Skin epidermis (tissue), 12 donors: ENCODE data around the gene ARHGAP4.
A peak's percentile ranks its signal among the peaks of the same experiment; 100 is the strongest.

Experiments
- H3K27ac ChIP-seq, 21 experiments: fragments of 200-600 bp; sonication (generic) in 11 of 21; one replicate each; pipeline ENCODE4 v1.5.0; 2020; ENCODE audit warnings: mild to moderate bottlenecking in 3 of 21, inconsistent platforms in 2 of 21, moderate library complexity in 2 of 21
- H3K4me3 ChIP-seq, 7 experiments: fragments of 200-600 bp; sonication (generic) in 2 of 7; one replicate each; pipeline ENCODE4 v1.5.0; 2020; ENCODE audit warnings: inconsistent platforms in 2 of 7, mild to moderate bottlenecking in 2 of 7, moderate library complexity in 1 of 7

The ARHGAP4 gene

GRCh38 chrX:153925739-153926551, at the start of gene ARHGAP4:
Gene ARHGAP4 (minus strand): TSS chrX:153926264. CDS start chrX:153926202, 62 bp downstream.
- Histone ChIP-seq H3K27ac (peak within 1 kb of the TSS; percentile 31 to 99 (median 94)), H3K4me3 (peak within 1 kb of the TSS; percentile 31 to 51 (median 44))

- peak overlapping the region in 16 of 21 experiments; percentile 2 to 100 (median 96) for H3K27ac ChIP-seq
Observed at GRCh38 chrX:153974726-153975286, 48.7 kb upstream of the ARHGAP4 start.

GRCh38 chrX:153974003-153974725, 48.1 kb upstream of the ARHGAP4 start:
- peak overlapping the region in 19 of 21 experiments; percentile 13 to 100 (median 96) for H3K27ac ChIP-seq
- peak overlapping the region in 1 of 7 experiments; percentile 71 for H3K4me3 ChIP-seq

More at GRCh38 chrX:153974726-153975286, 48.7 kb upstream of the ARHGAP4 start:
- no peak overlapping the region for H3K4me3 ChIP-seq

GRCh38 chrX:153973127-153974002, 47.3 kb upstream of the ARHGAP4 start:
- Histone ChIP-seq H3K4me3 (peak overlapping the region; percentile 32 to 88 (median 59)), H3K27ac (peak overlapping the region in 20 of 21 experiments; percentile 67 to 100 (median 97))

- Histone ChIP-seq H3K27ac (peak within 1 kb of the TSS; percentile 94 to 100 (median 99)), H3K4me3 (peak within 1 kb of the TSS; percentile 47 to 88 (median 69))
Observed at GRCh38 chrX:153972368-153973126, 46.5 kb upstream of the ARHGAP4 start, which contains the start of gene TMEM187. Gene TMEM187 (plus strand): TSS chrX:153972754. CDS start chrX:153982063, 9,309 bp downstream.

- peak within 1 kb of the TSS; percentile 94 to 100 (median 99) for H3K27ac ChIP-seq
- H3K4me3 ChIP-seq = peak within 1 kb of the TSS; percentile 47 to 88 (median 69)
Observed at GRCh38 chrX:153971450-153972367, 45.6 kb upstream of the ARHGAP4 start, which contains the start of gene HCFC1. Gene HCFC1 (minus strand): TSS chrX:153971818. CDS start chrX:153970840, 978 bp downstream.

- peak overlapping the region; percentile 47 to 88 (median 69) for H3K4me3 ChIP-seq
- peak overlapping the region; percentile 94 to 100 (median 99) for H3K27ac ChIP-seq
Observed at GRCh38 chrX:153971124-153971449, 45.0 kb upstream of the ARHGAP4 start.

- Histone ChIP-seq H3K4me3 (peak overlapping the region; percentile 47 to 88 (median 69)), H3K27ac (peak overlapping the region; percentile 94 to 100 (median 99))
Observed at GRCh38 chrX:153970357-153971123, 44.5 kb upstream of the ARHGAP4 start.

GRCh38 chrX:153969904-153970356, 43.9 kb upstream of the ARHGAP4 start:
- H3K4me3 ChIP-seq = peak overlapping the region; percentile 47 to 88 (median 69)

GRCh38 chrX:153969125-153969903, 43.2 kb upstream of the ARHGAP4 start:
- peak overlapping the region in 20 of 21 experiments; percentile 34 to 100 (median 98) for H3K27ac ChIP-seq
- H3K4me3 ChIP-seq = peak overlapping the region; percentile 47 to 88 (median 69)

More at GRCh38 chrX:153969904-153970356, 43.9 kb upstream of the ARHGAP4 start:
- H3K27ac ChIP-seq = peak overlapping the region in 20 of 21 experiments; percentile 53 to 100 (median 99)

- H3K27ac ChIP-seq = peak overlapping the region in 18 of 21 experiments; percentile 34 to 100 (median 98)
- peak overlapping the region; percentile 47 to 88 (median 69) for H3K4me3 ChIP-seq
Observed at GRCh38 chrX:153968754-153969124, 42.7 kb upstream of the ARHGAP4 start.

GRCh38 chrX:153968255-153968654, 42.2 kb upstream of the ARHGAP4 start:
- H3K27ac ChIP-seq = peak overlapping the region in 17 of 21 experiments; percentile 4 to 100 (median 96)
- H3K4me3 ChIP-seq = peak overlapping the region in 4 of 7 experiments; percentile 47 to 75 (median 64)

GRCh38 chrX:153967536-153968224, 41.6 kb upstream of the ARHGAP4 start:
- peak overlapping the region in 1 of 7 experiments; percentile 69 for H3K4me3 ChIP-seq

GRCh38 chrX:153966841-153967535, 40.9 kb upstream of the ARHGAP4 start:
- peak overlapping the region in 14 of 21 experiments; percentile 4 to 100 (median 70) for H3K27ac ChIP-seq
- peak overlapping the region in 1 of 7 experiments; percentile 69 for H3K4me3 ChIP-seq

More at GRCh38 chrX:153967536-153968224, 41.6 kb upstream of the ARHGAP4 start:
- H3K27ac ChIP-seq = peak overlapping the region in 17 of 21 experiments; percentile 4 to 100 (median 63)
